GM21717 (cell line): ENCODE data around the gene GSTT2B.
"Not testable (repeated sequence)": the region's sequence is repeated elsewhere in the genome, so short reads cannot be mapped to it uniquely, and the experiment has no call there.

Source experiments
- ATAC-seq: cut with Tn5 transposase; IDR thresholded peaks from one replicate; pipeline ENCODE4 v1.9.1; 2021; ENCODE audit warnings: mild to moderate bottlenecking, moderate library complexity; ENCODE audit not compliant: unreplicated experiment

GSTT2B gene

GRCh38 chr22:23986538-23987178, 25.7 kb upstream of the GSTT2B start:
- not testable (repeated sequence) for ATAC-seq

- ATAC-seq = not testable (repeated sequence)
Measured at GRCh38 chr22:23986089-23986488, 25.1 kb upstream of the GSTT2B start.

GRCh38 chr22:23984430-23984829, 23.4 kb upstream of the GSTT2B start:
- no peak for ATAC-seq

GRCh38 chr22:23980567-23980966, 19.6 kb upstream of the GSTT2B start:
- ATAC-seq = not testable (repeated sequence)

- not testable (repeated sequence) for ATAC-seq
Measured at GRCh38 chr22:23979557-23980240, 18.7 kb upstream of the GSTT2B start, which contains the start of gene GSTT2. GSTT2 (plus strand) TSS chr22:23980134.

GRCh38 chr22:23977304-23977703, 16.3 kb upstream of the GSTT2B start:
- ATAC-seq = not testable (repeated sequence)

- not testable (repeated sequence) for ATAC-seq
Measured at GRCh38 chr22:23974836-23975352, 13.9 kb upstream of the GSTT2B start.

- peak; percentile 72 for ATAC-seq
Measured at GRCh38 chr22:23974345-23974744, 13.3 kb upstream of the GSTT2B start, which contains the start of gene DDT. DDT (minus strand) TSS chr22:23974441; CDS start chr22:23974414, 27 bp downstream.

- not testable (repeated sequence) for ATAC-seq
Measured at GRCh38 chr22:23971927-23972326, 10.9 kb upstream of the GSTT2B start.

GRCh38 chr22:23970816-23971486, 10.0 kb upstream of the GSTT2B start:
- no peak for ATAC-seq

- no peak for ATAC-seq
Measured at GRCh38 chr22:23970201-23970641, 9.2 kb upstream of the GSTT2B start.

- no peak for ATAC-seq
Measured at GRCh38 chr22:23969071-23969470, 8.1 kb upstream of the GSTT2B start.

GRCh38 chr22:23966568-23966967, 5.6 kb upstream of the GSTT2B start, which contains the start of gene DDTL:
DDTL (plus strand) TSS chr22:23966888; CDS start chr22:23966915, 27 bp downstream.
- ATAC-seq = peak; percentile 82

- ATAC-seq = not testable (repeated sequence)
Measured at GRCh38 chr22:23966094-23966493, 5.1 kb upstream of the GSTT2B start.

- not testable (repeated sequence) for ATAC-seq
Measured at GRCh38 chr22:23956301-23956900, 4.6 kb downstream of the GSTT2B start.

- ATAC-seq = not testable (repeated sequence)
Measured at GRCh38 chr22:23955886-23956285, 5.1 kb downstream of the GSTT2B start.

GRCh38 chr22:23954991-23955305, 6.0 kb downstream of the GSTT2B start:
- not testable (repeated sequence) for ATAC-seq

GRCh38 chr22:23954193-23954990, 6.6 kb downstream of the GSTT2B start:
- ATAC-seq = not testable (repeated sequence)

GRCh38 chr22:23953485-23953884, 7.5 kb downstream of the GSTT2B start:
- ATAC-seq = not testable (repeated sequence)

GRCh38 chr22:23952794-23953405, 8.1 kb downstream of the GSTT2B start:
- not testable (repeated sequence) for ATAC-seq
